Thoracic aorta (tissue), 2 donors: ENCODE results near the gene NKD1. TPM values are rescaled to one million over a fixed set of nuclear protein-coding genes. Genes with fewer than 3 reads are reported as not detected.

Experiments used
- ATAC-seq: fragments of 150-250 bp; one replicate; pipeline ENCODE4 v1.8.0; 2017; ENCODE audit warnings: low read depth; ENCODE audit not compliant: insufficient number of reproducible peaks, low FRiP score
- DNase-seq: peaks from one replicate; pipeline ENCODE4 v3.0.0-alpha.2; 2020; ENCODE audit warnings: low spot score
- H3K27ac ChIP-seq, 2 donors: fragments of 200-600 bp; sonication (generic); 1 replicate in 1 of 2; 2 replicates in 1 of 2; pipeline ENCODE4 v1.5.1; 2016; ENCODE audit warnings: mild to moderate bottlenecking in 2 of 2, moderate library complexity in 2 of 2
- H3K27me3 ChIP-seq: fragments of 200-600 bp; sonication (generic); replicated peaks from 2 replicates; pipeline ENCODE4 v1.6.0; 2016; ENCODE audit warnings: mild to moderate bottlenecking; ENCODE audit not compliant: insufficient read depth
- H3K36me3 ChIP-seq: fragments of 200-600 bp; sonication (generic); one replicate; pipeline ENCODE4 v1.5.1; 2016
- H3K4me1 ChIP-seq, 2 donors: fragments of 200-600 bp; sonication (generic); 1 replicate in 1 of 2; 2 replicates in 1 of 2; pipeline versions ENCODE4 v1.5.1 to v1.6.0; 2016; ENCODE audit warnings: low read depth in 2 of 2, mild to moderate bottlenecking in 1 of 2; ENCODE audit not compliant: control insufficient read depth in 1 of 2
- H3K4me3 ChIP-seq: fragments of 200-600 bp; sonication (generic); 2 replicates; pipeline ENCODE4 v1.5.1; 2016; ENCODE audit warnings: mild to moderate bottlenecking
- H3K9me3 ChIP-seq: fragments of 200-600 bp; sonication (generic); 2 replicates; pipeline ENCODE4 v1.5.1; 2016
- CTCF ChIP-seq: fragments of 200-600 bp; sonication (generic); IDR thresholded peaks from one replicate; pipeline ENCODE4 v1.5.1; 2019; ENCODE audit warnings: antibody characterized with exemption
- total RNA-seq, 2 donors: library from RNA; depleted of rRNA; stranded (reverse); fragments of >200 nt; gene quantifications; one replicate each; pipeline versions ENCODE4 v1.1.0 to v1.2.3, GENCODE V29; 2016

The NKD1 gene
- total RNA-seq, 2 donors from 2014 or later: 30.2 to 41.7 TPM

DNA sequence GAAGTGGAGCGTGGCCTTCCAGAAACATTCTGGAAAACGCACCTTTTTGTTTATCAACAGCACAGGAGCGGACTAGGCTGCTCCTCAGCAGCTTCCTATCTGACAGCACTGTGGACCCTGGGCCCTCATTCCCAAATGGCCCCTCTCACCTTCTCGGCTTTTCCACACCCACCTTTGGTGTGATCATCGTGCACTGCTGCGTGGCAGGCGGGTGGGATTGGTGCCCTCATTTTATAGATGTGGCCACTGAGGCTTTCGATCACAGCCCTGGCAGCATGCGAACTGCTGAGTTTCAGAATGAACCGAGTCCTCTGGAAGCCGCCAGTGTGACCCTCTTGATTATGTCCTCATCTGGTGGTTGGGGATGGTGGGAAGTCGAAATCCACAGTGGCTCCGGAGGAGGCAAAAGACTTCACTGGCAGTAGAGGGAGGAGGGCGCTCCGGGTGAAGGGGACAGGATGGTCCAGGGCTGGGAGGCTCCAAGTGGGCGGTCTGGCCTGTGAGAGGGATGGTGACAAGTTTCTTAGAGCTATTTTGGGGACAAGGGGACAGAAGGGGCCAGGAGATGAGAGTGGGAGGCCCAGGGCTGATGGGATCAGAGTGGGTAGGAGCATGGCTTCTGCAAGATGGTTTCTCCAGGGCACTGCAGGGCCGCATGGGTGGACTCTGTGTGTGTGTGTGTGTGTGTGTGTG, 49.5 kb downstream of the NKD1 start:
- ATAC-seq: no peak
- H3K27me3 ChIP-seq: no peaks in the 10 kb centered on the region
- H3K27ac ChIP-seq: peak overlapping the region; percentile 64 to 92
- H3K36me3 ChIP-seq: no peaks in the 10 kb centered on the region
- TF ChIP-seq CTCF: no peak
- no peak overlapping the region for H3K4me3 ChIP-seq
- DNase-seq: no peak
- H3K4me1 ChIP-seq: peaks cover 37 to 66% of the 10 kb centered on the region in 2 donors
- no peaks in the 10 kb centered on the region for H3K9me3 ChIP-seq

- TF ChIP-seq CTCF: no peak
- ATAC-seq: no peak
These were observed 50.2 kb downstream of the NKD1 start for GRCh38 chr16:50598256-50598894.

GRCh38 chr16:50598936-50599361, 50.8 kb downstream of the NKD1 start:
- DNase-seq (no peak), ATAC-seq (no peak)
- Histone ChIP-seq H3K27me3 (no peaks in the 10 kb centered on the region), H3K27ac (peak overlapping the region; percentile 64 to 92), H3K4me1 (peaks cover 41 to 67% of the 10 kb centered on the region in 2 donors), H3K4me3 (no peak overlapping the region), H3K9me3 (no peaks in the 10 kb centered on the region), H3K36me3 (no peaks in the 10 kb centered on the region)
- TF ChIP-seq CTCF: no peak

More at GRCh38 chr16:50598256-50598894, 50.2 kb downstream of the NKD1 start:
- peak overlapping the region; percentile 64 to 92 for H3K27ac ChIP-seq
- peaks cover 38 to 66% of the 10 kb centered on the region in 2 donors for H3K4me1 ChIP-seq
- H3K36me3 ChIP-seq: no peaks in the 10 kb centered on the region
- H3K9me3 ChIP-seq: no peaks in the 10 kb centered on the region
- no peaks in the 10 kb centered on the region for H3K27me3 ChIP-seq
- H3K4me3 ChIP-seq: no peak overlapping the region
- no peak for DNase-seq

DNA sequence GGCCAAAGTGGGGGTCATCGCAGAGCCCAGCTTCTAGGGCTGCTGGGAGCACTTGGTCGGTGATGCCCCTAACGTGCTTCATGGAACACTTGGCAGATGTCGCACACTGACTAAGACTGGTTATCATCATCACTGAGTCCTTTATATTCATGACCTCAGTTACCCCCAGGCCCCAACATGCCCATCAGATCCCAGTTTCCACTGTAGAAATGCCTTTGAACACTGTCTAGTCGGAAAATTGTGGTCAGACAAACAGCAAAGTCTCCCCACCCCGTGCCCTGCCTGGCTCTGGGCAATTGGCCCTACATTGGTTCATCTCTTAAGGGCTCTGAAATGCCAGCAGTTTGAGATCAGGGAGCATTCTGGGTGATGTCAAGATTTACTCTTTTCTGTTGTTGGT, 51.3 kb downstream of the NKD1 start:
- DNase-seq (no peak), ATAC-seq (no peak)
- Histone ChIP-seq H3K27ac (peak overlapping the region; percentile 64 to 92), H3K9me3 (no peaks in the 10 kb centered on the region), H3K36me3 (no peaks in the 10 kb centered on the region), H3K4me3 (no peak overlapping the region), H3K4me1 (peaks cover 47 to 73% of the 10 kb centered on the region in 2 donors), H3K27me3 (no peaks in the 10 kb centered on the region)
- no peak for TF ChIP-seq CTCF

- Histone ChIP-seq H3K9me3 (no peaks in the 10 kb centered on the region), H3K4me3 (no peak overlapping the region), H3K4me1 (peaks cover 49 to 85% of the 10 kb centered on the region in 2 donors), H3K27ac (peak overlapping the region; percentile 91 to 92), H3K36me3 (no peaks in the 10 kb centered on the region), H3K27me3 (no peaks in the 10 kb centered on the region)
- DNase-seq (no peak), ATAC-seq (no peak)
- TF ChIP-seq CTCF: no peak
These were observed 52.5 kb downstream of the NKD1 start for GRCh38 chr16:50600582-50601283.
